EL (cell line): ENCODE data around the gene ADORA3.
"Not testable (repeated sequence)": the region's sequence is repeated elsewhere in the genome, so short reads cannot be mapped to it uniquely, and the experiment has no call there.

Experiments used
- DNase-seq: peaks from one replicate; pipeline ENCODE4 v3.0.0-alpha.2; 2016

ADORA3 gene

DNA sequence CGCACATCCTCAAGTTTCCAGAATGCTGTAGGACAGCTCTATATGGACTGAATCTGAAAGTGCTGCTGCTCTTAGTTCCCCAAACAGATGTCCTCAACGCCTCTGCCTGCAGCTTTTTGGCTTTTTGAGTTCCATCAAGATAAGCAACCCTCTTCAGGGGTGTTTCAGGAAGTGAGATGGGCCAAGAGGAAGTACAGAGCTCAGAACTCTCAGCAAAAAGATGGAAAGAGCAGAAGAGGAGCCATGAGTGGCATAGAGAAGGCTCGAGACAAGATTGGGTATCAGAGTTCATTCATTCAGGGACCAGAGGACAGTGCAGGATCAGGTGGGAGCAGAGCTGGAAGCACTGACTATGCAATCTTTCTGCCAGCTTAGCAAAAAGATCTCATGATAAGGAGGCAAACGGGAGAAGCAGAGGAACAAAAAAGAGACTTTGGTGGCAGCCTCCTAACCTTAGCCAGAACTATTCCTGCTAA lies at the start of gene ADORA3, which contains the start of gene TMIGD3:
ADORA3 (minus strand) TSS at position 49 of the 476 bp plus-strand sequence. CDS start 279 bp downstream, outside the sequence.
TMIGD3 (minus strand) TSS at position 49 of the 476 bp plus-strand sequence. CDS start 279 bp downstream, outside the sequence.
- no peak for DNase-seq

DNA sequence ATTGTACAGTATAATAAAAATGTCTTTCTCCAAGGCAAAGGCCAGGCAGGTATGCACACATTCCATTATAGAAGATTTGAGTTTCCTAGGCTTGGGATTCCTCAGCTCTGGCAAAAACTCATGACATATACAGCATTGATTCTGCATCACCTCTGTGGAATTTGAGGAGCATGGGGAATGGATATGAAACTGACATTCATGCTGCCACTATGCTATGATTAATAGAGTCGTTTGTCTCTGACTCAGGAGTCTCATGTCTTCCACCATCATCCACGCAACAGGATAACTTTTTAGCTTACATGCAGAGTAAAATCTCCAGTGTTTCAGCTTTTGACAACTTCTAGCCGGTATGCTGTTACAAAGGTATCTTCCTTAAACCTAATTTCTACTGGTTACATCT lies 49.8 kb upstream of the ADORA3 start:
- peak; percentile 95 for DNase-seq

DNA sequence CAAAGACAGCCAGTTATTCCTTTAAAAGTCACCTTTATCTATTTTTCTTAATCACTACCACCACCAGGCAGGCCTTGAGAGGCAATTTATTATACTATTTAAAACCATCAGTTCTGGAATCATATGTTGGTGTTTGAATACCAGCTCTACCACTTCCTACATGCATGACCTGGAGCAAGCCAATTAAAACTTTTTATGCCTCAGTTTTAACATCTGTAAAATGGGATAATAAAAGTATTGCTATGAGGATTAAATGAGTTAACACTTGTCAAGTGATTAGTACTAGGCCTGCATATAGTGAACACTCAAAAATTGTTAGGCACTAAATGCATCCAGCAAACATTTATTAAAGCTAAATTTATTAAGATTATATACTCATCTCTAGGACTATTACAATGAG lies 49.2 kb upstream of the ADORA3 start:
- DNase-seq, result no peak

DNA sequence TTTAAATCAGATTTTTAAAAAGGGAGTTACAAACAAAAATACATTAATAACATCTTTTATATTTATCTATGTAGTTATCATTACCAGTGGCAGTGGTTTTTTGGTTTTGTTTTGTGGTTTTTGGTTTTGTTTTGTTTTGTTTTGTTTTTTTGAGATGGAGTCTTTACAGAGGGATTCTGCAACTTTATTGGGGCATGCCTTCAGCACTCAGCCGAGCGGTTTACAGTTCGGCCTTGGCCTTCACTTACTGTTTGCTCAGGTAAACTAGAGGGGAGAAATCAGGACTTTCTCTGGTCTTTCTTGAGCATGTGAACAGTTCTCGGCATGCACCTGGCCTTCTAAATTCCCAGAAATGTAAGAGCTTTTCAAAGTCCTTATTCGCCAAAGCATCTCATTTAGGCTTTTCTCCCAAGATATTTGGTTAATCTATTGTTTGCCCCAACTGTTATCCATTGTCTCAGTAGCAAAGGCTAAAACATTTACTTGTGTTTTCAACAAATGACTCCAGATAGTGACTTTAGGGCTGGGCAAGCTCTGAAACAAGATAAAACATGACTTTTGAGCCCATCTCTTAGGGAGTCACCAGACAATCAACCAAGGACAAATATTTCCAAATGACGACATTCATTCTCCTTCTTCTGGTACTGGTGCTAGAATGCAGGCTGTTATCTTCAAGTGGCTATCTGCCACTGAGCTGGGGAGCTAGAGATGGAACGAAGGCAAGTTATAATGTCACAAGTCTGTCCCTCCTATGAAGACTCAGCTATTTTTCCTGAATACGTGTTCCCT lies 48.4 kb upstream of the ADORA3 start:
- DNase-seq, result no peak

DNA sequence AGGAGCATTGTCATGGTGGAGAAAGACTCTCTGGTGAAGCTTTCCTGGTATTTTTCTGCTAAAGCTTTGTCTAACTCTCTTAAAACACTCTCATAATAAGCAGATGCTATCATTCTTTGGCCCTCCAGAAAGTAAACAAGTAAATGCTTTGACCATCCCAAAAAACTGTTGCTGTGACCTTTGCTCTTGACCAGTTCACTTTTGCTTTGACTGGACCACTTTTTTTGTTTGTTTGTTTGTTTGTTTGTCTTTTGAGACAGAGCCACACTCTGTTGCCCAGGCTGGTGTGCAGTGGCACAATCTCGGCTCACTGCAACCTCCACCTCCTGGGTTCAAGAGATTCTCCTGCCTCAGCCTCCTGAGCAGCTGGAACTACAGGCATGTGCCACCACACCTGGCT lies 44.4 kb upstream of the ADORA3 start:
- DNase-seq, result not testable (repeated sequence)

DNA sequence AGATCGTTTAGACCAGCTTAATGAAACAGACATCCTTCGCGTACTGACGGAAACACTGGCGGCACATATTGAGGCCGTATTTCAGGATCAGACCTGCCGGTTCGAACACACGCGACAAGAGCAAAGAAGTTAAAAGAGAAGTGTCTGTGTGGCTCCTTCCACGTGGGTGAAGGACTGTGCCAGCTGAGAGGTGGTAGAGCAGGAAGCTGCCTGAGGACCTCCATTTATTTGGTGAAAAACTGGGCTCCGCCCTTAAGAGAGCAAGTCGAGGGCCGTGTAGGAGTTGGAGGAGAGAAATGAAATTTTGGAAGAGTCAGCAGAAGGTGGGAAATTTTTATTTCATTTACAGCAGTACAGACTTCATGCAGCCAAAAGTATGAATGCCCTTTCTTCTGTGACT lies 38.8 kb upstream of the ADORA3 start:
- DNase-seq, result peak; percentile 57

DNA sequence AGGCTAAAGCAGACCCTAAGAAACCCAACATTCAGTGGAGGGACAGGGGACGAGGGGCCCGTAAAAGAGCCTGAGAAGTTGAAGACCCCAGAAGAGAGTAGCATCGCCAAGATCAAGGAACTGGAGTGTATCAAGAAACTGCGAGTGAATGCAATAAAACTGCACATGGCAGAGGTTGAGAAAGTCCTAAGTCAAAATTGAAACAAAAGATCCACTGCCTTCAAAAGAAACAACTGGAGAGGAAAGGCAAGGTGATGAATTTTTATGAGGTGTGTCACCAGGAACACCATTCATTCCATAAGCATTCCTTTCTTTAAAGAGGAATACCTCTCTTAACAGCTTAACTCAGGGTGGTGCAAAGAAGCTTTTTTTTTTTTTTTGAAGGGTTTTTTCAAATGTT lies 38.3 kb upstream of the ADORA3 start:
- peak; percentile 78 for DNase-seq

DNA sequence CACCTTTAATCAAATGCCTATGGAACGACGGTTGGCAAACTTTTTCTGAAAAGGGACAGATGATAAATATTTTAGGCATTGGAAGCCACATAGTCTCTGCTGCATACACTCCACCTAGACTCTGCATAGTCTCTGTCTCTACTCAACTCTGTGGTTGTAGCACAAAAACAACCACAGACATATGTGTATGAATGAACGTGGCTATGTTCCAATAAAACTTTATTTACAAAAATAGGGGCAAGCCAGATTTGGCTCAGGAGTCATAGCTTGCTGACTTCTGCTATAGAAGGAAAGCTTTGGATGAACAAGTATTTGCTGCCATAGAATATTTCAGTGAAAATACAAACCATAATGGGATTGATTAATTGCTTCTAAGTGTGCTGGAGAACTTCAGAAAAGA lies 37.5 kb upstream of the ADORA3 start:
- no peak for DNase-seq

DNA sequence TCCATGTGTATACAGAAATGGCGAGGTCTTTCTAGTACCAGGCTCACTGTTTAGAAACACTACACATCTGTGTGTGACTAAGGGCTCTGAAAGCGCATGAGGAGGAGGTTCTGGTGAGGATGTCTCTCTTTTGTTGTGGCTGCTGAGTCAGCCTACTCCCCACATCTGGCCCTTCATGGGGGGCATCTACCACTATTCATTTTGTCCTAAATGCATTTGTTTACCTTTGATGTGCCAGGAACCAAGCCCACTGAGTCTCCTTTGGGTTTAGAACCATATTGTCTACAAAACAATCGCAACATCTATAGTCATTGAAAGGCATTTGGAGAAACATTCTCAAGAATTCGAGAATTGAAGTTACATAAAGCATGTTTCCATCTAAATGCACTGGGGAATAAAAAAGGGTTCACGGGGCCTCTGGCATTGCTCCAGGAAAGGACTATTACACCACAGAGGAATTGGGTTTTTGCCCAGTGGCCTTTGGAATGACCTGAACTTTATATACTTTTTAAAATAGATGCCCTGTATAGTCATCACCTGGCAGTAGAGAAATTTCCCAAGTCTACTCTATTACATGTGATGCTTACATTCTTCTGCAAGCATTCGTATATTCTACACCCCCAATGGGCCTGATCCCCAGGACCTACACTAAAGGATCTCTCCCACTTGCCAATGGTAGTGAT lies 35.1 kb upstream of the ADORA3 start:
- peak; percentile 66 for DNase-seq

DNA sequence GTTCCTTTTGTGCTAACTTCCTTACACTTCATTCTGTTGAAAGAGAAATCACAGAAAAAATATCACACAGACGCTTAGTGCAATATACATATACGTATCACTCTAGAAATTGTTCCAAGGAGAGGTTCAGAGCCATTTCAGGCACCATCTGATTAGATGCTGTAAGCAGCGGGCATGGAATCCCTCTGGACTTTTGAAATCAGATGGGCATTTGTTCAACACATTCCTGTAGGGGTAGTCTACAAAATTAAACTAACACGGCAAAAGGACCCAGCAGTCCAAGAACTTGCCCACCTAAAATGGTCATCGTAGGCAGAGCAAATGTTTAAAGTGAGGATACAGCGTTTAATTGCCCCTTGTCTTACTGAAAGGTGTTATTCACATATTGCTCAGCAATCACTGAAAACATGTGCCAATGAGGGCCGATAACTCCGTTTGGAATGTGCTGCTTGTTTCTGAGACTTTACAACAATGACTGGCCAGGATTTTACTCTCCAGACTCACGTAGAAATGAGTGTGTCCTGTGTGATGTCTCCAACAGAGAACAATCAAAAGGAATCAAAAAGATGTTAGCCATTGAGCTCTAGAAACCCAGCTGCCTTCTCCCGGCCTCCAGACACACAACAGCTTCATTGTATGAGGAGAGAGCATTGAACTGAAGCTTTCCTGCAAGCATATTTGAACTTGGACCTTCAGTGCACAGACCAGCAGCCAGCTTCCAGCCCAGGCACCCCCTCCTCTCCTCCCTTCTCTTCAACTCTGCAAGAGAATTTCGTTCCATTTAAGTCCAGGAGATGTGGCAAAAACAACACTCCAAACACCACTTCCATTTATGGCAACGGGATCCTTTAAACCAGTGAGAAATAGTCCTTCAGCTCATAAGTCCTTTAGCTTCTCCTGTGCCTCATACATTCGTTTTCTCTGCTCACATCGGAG lies 32.1 kb upstream of the ADORA3 start:
- no peak for DNase-seq

DNA sequence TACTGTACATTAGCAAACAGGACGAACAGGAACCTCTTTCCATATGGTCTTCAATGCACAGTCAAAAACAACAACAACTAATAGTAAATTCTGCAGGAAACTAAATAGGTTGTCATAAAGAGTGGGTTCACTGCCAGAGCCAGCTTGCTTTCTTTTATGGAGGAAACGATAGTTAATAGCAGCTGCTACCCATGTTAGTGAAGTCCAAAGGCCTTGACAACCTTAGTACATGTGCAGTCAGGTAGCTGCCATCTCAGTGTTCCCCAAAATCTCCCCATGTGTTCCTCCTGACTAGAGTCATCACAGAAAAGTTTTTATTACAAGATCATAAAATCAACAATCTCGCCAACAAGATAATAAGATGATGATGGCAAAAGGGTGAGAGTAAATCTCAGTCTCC lies 16.6 kb upstream of the ADORA3 start:
- DNase-seq, result no peak

DNA sequence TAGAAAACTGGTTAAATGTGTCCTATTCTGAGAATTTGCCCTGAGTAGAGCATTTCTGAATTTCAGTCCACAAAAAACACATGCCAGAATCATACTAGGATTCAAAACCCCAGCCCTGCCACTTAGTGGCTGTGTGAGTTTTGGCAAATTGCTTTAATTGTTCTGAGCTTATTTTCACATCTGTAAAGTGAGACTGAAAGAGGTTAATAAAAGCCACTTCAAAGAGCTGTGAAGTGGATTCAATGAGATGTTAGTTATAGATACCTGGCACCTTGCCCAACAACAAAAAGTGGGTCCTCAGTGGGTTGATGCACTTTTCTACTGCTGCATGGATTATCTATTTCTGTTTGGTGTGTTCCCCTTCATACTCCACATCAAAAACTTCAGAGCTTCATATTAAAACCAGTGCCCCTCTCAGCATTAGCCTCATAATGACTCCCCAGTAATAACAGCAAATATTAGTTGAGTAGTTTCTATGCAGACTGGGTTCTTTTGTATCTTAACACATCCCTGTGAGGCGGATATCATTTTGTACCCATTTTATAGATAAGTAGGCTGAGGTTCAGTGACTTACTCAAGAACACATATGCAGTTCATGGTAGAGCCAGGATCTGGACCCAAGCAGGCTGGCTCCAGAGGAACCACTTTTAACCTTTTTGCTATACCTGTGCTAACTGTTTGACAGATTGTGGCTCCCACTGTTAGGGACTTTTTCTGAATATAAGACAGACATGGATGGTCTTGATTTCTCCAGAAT lies 14.2 kb upstream of the ADORA3 start:
- DNase-seq, result no peak

DNA sequence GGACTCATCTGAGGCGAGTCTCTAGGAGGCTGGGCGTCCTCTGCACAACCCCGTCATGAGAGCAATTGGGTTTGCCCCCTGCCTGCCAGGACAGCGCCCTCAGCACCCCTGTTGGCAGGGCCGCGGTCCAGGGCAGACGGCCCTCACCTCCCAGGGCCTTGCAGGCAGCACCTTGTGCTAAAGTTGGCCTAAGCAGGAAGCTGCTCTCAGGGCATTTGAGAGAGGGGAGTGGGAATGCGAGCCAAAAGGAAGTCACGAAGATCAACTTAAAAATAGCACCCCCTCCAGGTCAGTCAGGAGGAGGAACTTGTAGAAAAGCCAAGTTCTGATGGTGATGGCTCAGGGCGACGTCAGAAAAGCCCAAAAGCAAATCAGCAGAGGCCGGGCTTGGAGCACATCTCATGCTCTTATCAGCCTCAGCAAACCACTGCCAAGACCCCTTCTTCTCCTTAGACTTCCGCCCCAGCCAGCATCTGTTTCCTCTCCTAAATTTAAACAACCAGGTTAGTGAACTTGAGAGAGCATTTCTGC lies 12.6 kb upstream of the ADORA3 start:
- peak; percentile 76 for DNase-seq

DNA sequence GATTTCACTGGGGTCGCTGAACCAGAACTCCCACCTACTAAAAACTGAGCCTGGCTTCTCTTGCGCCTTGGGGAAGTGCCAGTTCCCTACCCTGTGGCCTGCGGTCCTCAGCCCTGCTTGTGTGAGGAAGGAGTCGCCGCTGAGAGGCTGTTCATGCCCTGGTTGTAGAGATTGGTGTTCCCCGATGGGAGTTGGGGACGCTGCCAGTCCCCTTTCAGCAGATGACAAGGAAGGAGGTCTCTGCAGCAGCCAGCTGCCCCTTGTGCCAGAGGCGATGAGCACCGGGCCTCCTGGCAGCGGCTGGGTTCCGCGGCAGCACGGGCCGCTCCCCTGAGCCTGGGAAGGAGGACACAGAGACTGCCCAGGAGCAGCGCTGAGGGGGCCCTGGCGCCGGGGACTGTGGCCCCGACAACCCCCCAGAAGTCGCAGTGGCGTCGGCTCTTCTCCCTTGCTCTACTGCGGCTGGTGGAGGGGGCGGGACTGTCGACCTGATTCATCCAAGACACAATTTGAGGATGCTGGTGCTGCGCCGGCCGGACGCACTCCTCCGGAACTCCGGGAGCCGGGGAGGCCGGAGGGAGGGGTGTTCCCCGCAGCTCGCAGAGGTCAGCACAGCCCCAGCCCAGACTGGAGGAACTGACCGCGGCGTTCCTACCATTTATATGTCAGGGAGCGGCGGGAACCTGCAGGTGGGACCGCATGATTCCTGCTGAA lies 12.0 kb upstream of the ADORA3 start:
- peak; percentile 81 for DNase-seq

DNA sequence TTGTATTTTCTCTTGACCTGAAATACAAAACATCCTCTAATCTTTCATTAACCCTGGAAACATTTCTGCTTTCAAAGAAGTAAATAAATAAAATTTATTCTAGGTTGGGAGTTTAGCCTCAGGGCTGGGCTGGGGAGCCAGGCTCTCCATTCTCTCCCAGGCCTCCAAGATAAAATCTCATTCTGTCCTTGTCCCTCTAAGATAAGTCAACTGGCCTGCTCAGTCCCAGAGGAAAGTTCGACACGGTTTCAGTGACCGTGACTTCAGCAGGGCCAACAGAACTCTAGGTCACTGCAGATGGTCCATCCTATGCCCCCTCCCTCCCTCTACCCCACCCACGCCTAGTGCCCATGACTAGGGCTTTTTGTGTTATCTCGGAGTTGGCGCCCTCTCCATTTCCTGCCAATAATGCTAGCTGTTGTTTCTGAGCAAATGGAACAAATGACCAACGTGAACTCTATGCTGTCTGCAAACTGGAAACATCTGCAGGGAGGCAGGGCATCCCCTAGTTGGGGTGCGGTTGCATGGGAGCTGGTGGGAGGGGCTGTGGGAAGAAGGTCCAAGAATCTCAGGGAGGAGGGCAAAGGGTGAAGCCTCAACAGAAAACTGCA lies 10.1 kb upstream of the ADORA3 start:
- no peak for DNase-seq

DNA sequence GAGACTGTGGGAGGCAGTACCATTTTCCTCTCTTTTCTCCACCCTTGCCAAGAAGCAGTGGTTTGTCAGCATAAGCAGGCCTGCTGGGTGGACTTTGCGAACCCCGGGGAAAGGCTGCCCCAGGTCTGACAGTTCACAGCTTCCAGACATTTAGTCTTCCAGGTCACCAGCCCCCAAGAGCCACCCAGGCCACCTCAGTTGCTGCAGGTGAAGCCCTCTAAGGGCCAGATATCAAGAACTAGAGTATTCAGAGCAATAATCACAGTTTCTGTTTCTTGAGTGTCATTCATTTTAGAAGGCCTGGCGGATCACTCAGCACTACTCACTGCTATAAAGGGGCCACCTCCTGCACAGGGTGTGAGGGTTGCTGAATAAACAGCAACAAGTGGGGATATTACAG lies 9.5 kb upstream of the ADORA3 start:
- no peak for DNase-seq

DNA sequence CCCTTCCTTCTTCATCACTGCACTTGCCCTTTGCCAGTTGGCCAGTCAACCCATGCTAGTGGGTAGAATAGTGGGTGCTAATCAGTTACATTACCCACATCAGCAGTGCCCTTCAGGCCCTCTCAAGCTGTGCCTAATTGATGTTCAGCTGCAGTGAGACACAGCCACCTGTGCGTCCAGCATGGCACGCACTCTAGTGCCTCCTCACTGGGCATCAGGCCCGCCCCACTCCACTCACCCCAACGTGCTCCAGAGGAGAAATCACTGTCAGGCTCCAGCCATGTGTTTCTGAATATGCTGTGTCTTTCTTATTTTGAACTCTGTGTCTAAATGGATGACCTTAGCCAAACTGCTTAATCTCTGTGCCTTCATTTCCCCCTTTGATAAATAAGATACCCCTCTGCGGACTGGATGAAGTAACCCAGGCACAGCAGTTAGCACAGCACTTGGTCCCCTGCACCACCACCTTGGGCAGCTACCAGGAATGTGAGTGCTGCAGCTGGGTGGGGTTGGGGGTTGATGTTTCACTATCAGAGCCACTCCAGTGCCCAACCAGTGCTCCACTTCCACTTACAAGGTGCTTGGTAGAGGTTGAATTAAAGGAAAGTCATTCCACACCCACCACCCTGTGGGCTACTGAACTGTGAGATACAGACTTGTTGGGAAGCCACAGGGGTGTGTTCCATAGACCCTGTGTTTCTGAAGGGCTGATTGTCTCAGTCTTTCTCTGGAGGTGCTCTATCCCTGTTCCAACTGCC lies 8.9 kb upstream of the ADORA3 start:
- no peak for DNase-seq

DNA sequence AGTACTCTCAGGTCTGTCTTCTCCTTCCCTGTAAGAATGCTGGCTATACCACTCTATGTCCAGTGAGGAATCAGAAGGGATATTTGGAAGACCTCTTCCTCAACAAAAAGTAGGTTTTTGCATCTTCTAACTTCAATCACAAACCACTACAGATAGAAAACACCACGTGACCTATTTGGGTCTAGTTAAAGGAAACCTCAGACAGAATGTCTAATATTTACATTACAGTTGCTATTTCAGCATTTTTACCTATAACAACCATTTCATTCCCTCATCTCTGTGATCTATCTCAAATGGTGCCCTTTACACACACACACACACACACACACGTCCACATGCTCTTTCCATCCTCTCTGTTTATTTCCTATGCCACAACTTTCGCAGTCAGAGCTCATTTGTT lies 7.9 kb upstream of the ADORA3 start:
- no peak for DNase-seq

DNA sequence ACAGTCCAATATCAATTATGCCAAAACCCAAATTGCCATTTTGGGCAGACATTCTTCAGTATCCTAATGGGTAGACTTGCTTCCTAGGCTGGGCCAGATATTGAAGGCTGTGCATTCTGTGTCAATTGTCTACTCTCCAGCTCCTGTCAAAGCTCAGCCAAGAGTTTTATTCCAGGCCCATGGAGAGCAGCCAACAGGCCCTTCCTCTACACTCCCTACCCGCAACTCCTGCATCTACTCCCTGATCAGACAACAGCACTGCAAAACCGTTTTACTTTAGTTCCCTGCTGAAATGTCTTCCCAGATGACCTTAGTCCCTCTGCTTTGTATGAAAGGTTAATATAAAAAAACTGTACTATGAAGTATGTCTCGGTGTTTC lies 6.6 kb upstream of the ADORA3 start:
- no peak for DNase-seq
